GM12878 (cell line): Measurements from ENCODE around the gene TRAPPC6A. TPM values are rescaled to one million over a fixed set of nuclear protein-coding genes. Genes with fewer than 3 reads are reported as not detected.

ENCODE experiments used
- ATF2 ChIP-seq: IDR thresholded peaks from 2 replicates; pipeline ENCODE4 v1.6.1; 2012; ENCODE audit warnings: low read length, inconsistent platforms
- ATF7 ChIP-seq: fragments of 450-650 bp; IDR thresholded peaks from 2 replicates; pipeline ENCODE4 v1.6.1; 2016; ENCODE audit warnings: low read depth, mild to moderate bottlenecking
- BCLAF1 ChIP-seq: fragments of 450-650 bp; IDR thresholded peaks from 2 replicates; pipeline ENCODE4 v1.6.1; 2017; ENCODE audit warnings: antibody characterized with exemption, mild to moderate bottlenecking, moderate library complexity
- CBFB ChIP-seq: IDR thresholded peaks from 2 replicates; pipeline ENCODE4 v1.6.1; 2016; ENCODE audit warnings: antibody characterized with exemption, low read depth
- DPF2 ChIP-seq: fragments of 450-650 bp; IDR thresholded peaks from 2 replicates; pipeline ENCODE4 v1.6.1; 2017; ENCODE audit warnings: mild to moderate bottlenecking
- ETV6 ChIP-seq, 2 experiments: fragments of 450-650 bp in 1 of 2; IDR thresholded peaks in 1 of 2; conservative IDR thresholded peaks in 1 of 2; 2 replicates each; pipeline ENCODE4 v1.6.1; 2014; ENCODE audit warnings: antibody characterized with exemption in 1 of 2, borderline replicate concordance in 1 of 2, low read depth in 1 of 2, mild to moderate bottlenecking in 1 of 2, moderate library complexity in 1 of 2
- FOXK2 ChIP-seq: fragments of 450-650 bp; IDR thresholded peaks from 2 replicates; pipeline ENCODE4 v1.6.1; 2017; ENCODE audit warnings: mild to moderate bottlenecking, moderate library complexity
- FOXM1 ChIP-seq: IDR thresholded peaks from 2 replicates; pipeline ENCODE4 v1.6.1; 2012; ENCODE audit warnings: low read depth, mild to moderate bottlenecking, inconsistent platforms, low read length, moderate library complexity
- HDAC6 ChIP-seq: fragments of 200-600 bp; sonication (generic); IDR thresholded peaks from one replicate; pipeline ENCODE4 v1.8.0; 2017; ENCODE audit warnings: antibody characterized with exemption; ENCODE audit not compliant: unreplicated experiment
- IKZF1 ChIP-seq: fragments of 450-650 bp; conservative IDR thresholded peaks from 2 replicates; pipeline ENCODE4 v1.6.1; 2017; ENCODE audit warnings: antibody characterized with exemption, mild to moderate bottlenecking
- IRF5 ChIP-seq: fragments of 450-650 bp; IDR thresholded peaks from 2 replicates; pipeline ENCODE4 v1.6.1; 2017; ENCODE audit warnings: borderline replicate concordance
- NRF1 ChIP-seq: conservative IDR thresholded peaks from 2 replicates; pipeline ENCODE4 v1.6.1; 2011; ENCODE audit warnings: mild to moderate bottlenecking, low read depth, low read length, improper control_type of control experiment
- PML ChIP-seq: IDR thresholded peaks from 2 replicates; pipeline ENCODE4 v1.6.1; 2012; ENCODE audit warnings: low read length, inconsistent platforms
- POLR2AphosphoS5 ChIP-seq: IDR thresholded peaks from 2 replicates; pipeline ENCODE4 v1.6.1; 2011; ENCODE audit warnings: mild to moderate bottlenecking, low read length, inconsistent platforms
- POU2F2 ChIP-seq: IDR thresholded peaks from 3 replicates; pipeline ENCODE4 v1.6.1; 2011; ENCODE audit warnings: low read depth, mild to moderate bottlenecking, low read length, borderline replicate concordance
- RAD21 ChIP-seq: IDR thresholded peaks from 2 replicates; pipeline ENCODE4 v1.6.1; 2011; ENCODE audit warnings: mild to moderate bottlenecking, low read depth, low read length, moderate library complexity; ENCODE audit not compliant: insufficient read depth
- RCOR1 ChIP-seq: conservative IDR thresholded peaks from 2 replicates; pipeline ENCODE4 v1.6.1; 2012; ENCODE audit warnings: low read depth, low read length, improper control_type of control experiment
- SIX5 ChIP-seq: IDR thresholded peaks from 2 replicates; pipeline ENCODE4 v1.6.1; 2011; ENCODE audit warnings: mild to moderate bottlenecking, low read depth, low read length, moderate library complexity; ENCODE audit not compliant: severe bottlenecking
- SKIL ChIP-seq: fragments of 450-650 bp; IDR thresholded peaks from 2 replicates; pipeline ENCODE4 v1.6.1; 2017; ENCODE audit warnings: mild to moderate bottlenecking, low read depth, inconsistent platforms; ENCODE audit not compliant: poor library complexity, severe bottlenecking
- polyA plus RNA-seq, 11 experiments: library from polyadenylated mRNA; depleted of rRNA in 4 of 11; unstranded in 6 of 11; stranded (reverse) in 5 of 11; fragments of >200 nt; fragmentation: Nextera tagmentation in 4 of 11; fragmentation: Illumina TruSeq in 1 of 11; extraction: Ambion mirVana in 4 of 11; extraction: Trizol in 1 of 11; gene quantifications; 1 replicate in 1 of 11; 2 replicates in 10 of 11; pipeline versions ENCODE4 v1.2.1 to v1.2.3, GENCODE V29; 2011 to 2016; ENCODE audit warnings: inconsistent platforms in 2 of 11, missing spikeins in 2 of 11, low read depth in 1 of 11
- total RNA-seq, 4 experiments: library from RNA; depleted of rRNA in 3 of 4; stranded (reverse); fragments of >200 nt in 3 of 4; fragmentation: Illumina TruSeq in 1 of 4; extraction: Trizol in 1 of 4; gene quantifications; 2 replicates each; pipeline versions ENCODE4 v1.2.1 to v1.2.3, GENCODE V29; 2013 to 2021
- TF ChIP-seq, protein P1 (sequence below): fragments of 450-650 bp; IDR thresholded peaks from 2 replicates; pipeline ENCODE4 v1.6.1; 2017; ENCODE audit warnings: mild to moderate bottlenecking

The TRAPPC6A gene
- total and polyA plus RNA-seq, 10 of the 15 experiments (the other 5 are each of a cell fraction or from before 2014, with no cell fraction given): 1.8 to 83.9 (median 35.8) TPM

- TF ChIP-seq ETV6 (conservative IDR thresholded peaks at IDR 0.05 in 1 of 2, IDR thresholded peaks at IDR 0.05 in 1 of 2; ENCODE audit: borderline replicate concordance in 1 of 2, low read depth in 1 of 2): no peak
- no peak for TF ChIP-seq SKIL
- no peak for TF ChIP-seq ATF2
- no peak for TF ChIP-seq ATF7
- TF ChIP-seq NRF1: no peak
- TF ChIP-seq CBFB: no peak
- no peak for TF ChIP-seq POLR2AphosphoS5
- TF ChIP-seq FOXM1: no peak
- no peak for TF ChIP-seq FOXK2
- no peak for TF ChIP-seq PML
- no peak; the same call in 1 of the 2 replicates for TF ChIP-seq DPF2
- TF ChIP-seq IRF5: no peak
- no peak for TF ChIP-seq RAD21
- peak; percentile 73 for TF ChIP-seq IKZF1
- no peak for TF ChIP-seq RCOR1
- TF ChIP-seq BCLAF1: no peak
- no peak for TF ChIP-seq SIX5
- TF ChIP-seq HDAC6: peak; percentile 25
- no peak for TF ChIP-seq POU2F2
- TF ChIP-seq, protein P1, sequence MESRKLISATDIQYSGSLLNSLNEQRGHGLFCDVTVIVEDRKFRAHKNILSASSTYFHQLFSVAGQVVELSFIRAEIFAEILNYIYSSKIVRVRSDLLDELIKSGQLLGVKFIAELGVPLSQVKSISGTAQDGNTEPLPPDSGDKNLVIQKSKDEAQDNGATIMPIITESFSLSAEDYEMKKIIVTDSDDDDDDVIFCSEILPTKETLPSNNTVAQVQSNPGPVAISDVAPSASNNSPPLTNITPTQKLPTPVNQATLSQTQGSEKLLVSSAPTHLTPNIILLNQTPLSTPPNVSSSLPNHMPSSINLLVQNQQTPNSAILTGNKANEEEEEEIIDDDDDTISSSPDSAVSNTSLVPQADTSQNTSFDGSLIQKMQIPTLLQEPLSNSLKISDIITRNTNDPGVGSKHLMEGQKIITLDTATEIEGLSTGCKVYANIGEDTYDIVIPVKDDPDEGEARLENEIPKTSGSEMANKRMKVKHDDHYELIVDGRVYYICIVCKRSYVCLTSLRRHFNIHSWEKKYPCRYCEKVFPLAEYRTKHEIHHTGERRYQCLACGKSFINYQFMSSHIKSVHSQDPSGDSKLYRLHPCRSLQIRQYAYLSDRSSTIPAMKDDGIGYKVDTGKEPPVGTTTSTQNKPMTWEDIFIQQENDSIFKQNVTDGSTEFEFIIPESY: no peak
Measured at GRCh38 chr19:45179072-45179891, 1.2 kb upstream of the TRAPPC6A start (continued).
